Kidney epithelial cell (primary cell): ENCODE data around the gene ADAMTS2. TPM values are rescaled to one million over a fixed set of nuclear protein-coding genes. Genes with fewer than 3 reads are reported as not detected.

Experiments used
- DNase-seq: peaks from one replicate; pipeline ENCODE4 v3.0.0-alpha.2; 2010; ENCODE audit warnings: low read depth
- H3K27me3 ChIP-seq: 2 replicates; pipeline ENCODE4 v1.6.0; 2011; ENCODE audit warnings: low read length; ENCODE audit not compliant: control insufficient read depth, insufficient read depth
- H3K36me3 ChIP-seq: 2 replicates; pipeline ENCODE4 v1.5.1; 2011; ENCODE audit warnings: low read length; ENCODE audit not compliant: control insufficient read depth, insufficient read depth
- H3K4me3 ChIP-seq: 2 replicates; pipeline ENCODE4 v1.5.1; 2011; ENCODE audit warnings: low read depth, mild to moderate bottlenecking, control low read depth, low read length
- total RNA-seq: library from RNA; depleted of rRNA; stranded (reverse); fragments of >200 nt; gene quantifications from 2 replicates; pipeline ENCODE4 v1.2.3, GENCODE V29; 2015
- TF ChIP-seq, protein P1 (sequence below): IDR thresholded peaks from 2 replicates; pipeline ENCODE4 v1.5.1; 2011; ENCODE audit warnings: mild to moderate bottlenecking, moderate library complexity, low read length, control low read depth, inconsistent platforms; ENCODE audit not compliant: insufficient read depth, poor library complexity, severe bottlenecking

Gene ADAMTS2
- total RNA-seq, 1 donor from 2014 or later = 1.8 TPM

DNA sequence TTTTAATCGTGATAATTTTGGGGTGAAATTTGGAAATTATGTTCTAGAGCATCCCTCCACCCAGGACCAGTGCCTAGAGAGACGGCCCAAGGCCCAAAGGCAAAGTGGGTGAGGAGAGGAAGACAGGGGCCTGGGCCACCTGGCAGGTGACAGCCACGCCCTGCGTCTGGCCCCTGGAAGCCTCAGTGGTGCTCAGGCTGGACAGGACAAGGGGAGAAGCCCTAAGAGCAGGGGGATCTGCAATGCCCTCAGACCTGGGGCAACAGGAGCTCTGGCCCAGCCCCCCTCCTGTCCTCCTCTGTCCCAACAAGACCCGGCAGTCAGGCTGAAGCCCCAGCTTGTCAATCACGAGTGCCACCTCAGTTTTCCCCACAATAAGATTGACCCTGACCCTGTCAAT is 134.8 kb downstream of the ADAMTS2 start:
- no peak for DNase-seq
- H3K36me3 ChIP-seq = no peaks in the 10 kb centered on the region
- TF ChIP-seq, protein P1, sequence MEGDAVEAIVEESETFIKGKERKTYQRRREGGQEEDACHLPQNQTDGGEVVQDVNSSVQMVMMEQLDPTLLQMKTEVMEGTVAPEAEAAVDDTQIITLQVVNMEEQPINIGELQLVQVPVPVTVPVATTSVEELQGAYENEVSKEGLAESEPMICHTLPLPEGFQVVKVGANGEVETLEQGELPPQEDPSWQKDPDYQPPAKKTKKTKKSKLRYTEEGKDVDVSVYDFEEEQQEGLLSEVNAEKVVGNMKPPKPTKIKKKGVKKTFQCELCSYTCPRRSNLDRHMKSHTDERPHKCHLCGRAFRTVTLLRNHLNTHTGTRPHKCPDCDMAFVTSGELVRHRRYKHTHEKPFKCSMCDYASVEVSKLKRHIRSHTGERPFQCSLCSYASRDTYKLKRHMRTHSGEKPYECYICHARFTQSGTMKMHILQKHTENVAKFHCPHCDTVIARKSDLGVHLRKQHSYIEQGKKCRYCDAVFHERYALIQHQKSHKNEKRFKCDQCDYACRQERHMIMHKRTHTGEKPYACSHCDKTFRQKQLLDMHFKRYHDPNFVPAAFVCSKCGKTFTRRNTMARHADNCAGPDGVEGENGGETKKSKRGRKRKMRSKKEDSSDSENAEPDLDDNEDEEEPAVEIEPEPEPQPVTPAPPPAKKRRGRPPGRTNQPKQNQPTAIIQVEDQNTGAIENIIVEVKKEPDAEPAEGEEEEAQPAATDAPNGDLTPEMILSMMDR = no peak
- H3K27me3 ChIP-seq = no peaks in the 10 kb centered on the region
- no peak overlapping the region for H3K4me3 ChIP-seq

DNA sequence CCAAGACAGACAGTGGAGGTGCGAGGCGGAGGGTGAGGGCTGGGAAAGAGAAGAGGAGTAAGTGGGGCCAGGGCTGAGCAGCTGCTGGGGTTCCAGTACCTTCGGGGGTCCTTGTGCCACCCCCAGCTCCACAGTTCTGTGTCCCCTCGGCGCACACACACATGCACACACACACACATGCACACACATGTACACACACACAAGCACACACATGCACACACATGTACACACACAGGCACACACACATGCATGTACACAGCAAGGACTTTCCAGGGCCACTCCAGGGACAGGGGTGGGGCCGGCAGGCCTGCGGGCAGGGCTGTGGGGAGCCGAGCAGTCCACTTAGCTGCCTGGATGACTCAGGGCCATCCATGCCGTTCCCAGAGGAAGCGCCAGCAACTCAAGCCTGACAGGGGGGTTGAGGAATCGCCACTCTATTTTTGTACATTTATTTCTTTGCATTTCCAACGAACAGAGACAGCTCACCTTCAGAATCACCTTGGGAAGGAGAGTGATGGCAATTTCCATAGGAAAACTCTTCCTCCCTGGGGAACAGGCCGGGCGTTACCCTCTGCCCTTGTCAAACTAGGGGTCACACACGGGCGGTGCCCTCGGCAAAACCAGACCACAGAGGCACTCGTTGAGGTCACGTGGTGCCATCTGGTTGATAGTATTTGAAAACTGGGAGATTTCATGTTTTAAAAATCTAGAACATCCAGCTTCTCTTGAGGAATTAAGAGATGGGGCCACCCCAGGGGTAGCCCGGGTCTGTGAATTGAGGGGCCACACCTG is 135.7 kb downstream of the ADAMTS2 start:
- H3K36me3 ChIP-seq = no peaks in the 10 kb centered on the region
- H3K4me3 ChIP-seq = no peak overlapping the region
- H3K27me3 ChIP-seq = no peaks in the 10 kb centered on the region
- no peak for DNase-seq
- TF ChIP-seq, protein P1 = no peak

DNA sequence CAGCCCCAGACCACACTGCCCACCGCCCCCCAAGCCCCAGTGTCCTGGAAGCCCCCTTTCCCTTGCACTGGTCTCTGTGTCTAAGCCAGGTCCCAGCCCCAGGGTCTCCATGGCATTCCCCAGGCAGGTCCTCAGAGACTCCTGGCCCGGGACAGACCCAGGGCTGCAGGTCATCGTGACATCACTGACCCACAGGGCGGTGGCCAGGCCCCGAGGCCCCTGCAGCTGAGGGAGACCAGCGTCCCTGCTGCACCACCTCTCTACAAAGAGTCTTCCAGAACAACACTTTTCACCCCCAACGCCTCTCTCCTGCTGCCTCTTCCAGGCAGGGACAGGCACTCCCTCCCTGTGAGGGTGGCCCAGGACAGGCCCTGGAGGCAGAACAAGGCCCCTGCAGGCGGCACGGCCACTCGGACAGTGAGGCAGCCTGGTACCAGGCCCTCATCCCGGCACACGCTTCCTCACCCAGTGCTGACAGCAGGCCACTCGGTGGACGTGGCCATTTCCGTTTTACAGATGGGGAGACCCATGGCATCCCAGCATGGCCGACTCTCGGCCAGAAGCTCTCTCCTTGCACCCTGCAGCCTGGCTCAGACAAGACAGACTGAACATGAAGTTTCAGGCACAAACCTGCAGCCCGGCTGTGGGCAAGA is 136.4 kb downstream of the ADAMTS2 start:
- Histone ChIP-seq H3K27me3 (no peaks in the 10 kb centered on the region), H3K36me3 (no peaks in the 10 kb centered on the region), H3K4me3 (no peak overlapping the region)
- DNase-seq = no peak
- TF ChIP-seq, protein P1 = no peak

DNA sequence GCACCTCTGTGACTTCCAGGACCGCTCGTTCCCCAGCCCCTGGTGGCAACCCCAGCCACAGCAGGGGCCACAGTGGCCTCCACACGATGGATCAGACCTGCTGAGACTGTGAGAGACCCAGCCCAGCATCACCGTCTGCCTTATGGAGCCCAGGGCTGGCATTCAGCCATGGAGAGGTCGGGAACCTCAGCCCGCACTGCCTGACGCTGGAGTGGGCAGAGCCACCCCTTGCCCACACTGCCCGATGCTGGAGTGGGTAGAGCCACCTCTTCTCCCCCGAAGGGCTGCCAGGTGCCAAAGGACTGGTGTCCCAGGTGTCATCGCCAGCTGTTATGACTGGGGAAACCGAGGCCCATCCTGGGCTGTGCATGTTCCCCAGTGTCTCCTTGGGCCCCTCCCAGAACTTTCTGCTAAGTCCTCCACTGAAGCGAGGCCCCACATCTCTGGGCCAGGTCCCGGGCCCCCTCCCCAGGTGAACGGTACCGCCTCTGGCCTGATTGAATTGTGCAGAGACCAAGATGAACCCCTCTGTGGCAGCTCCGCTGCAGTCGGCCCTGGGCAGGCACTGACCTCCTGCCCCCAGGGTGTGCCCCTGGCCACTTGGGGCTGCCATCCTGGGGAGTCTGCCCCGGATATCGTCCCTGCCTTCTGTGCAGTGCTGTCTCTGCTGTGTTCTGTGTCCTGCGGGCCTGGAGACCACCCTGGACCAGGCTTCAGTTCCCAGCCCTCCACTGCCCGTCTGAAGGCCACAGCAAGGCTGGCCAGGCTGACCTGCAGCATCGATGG is 137.1 kb downstream of the ADAMTS2 start:
- no peaks in the 10 kb centered on the region for H3K27me3 ChIP-seq
- TF ChIP-seq, protein P1 = no peak
- H3K4me3 ChIP-seq = no peak overlapping the region
- no peak for DNase-seq
- no peaks in the 10 kb centered on the region for H3K36me3 ChIP-seq

DNA sequence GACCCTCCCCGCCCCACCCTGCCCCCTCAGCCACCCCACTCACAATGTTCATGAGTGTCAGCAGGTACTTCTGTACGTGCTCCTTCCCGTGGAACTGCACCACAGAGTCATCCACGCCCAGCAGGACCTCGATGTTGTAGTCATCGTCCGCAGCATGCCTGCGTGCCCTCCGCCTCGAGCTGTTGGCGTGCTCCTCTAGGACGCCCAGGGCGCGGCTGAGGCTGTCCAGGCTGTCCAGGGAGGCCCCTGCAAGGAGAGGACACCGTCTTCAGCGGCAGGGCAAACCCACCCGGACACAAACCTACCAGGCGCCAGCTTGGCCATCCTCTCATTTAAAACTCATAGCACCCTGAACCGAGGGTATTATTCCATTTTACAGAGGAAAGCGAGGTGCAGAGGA is 137.8 kb downstream of the ADAMTS2 start:
- DNase-seq = no peak
- TF ChIP-seq, protein P1 = no peak

More for the DNA sequence above, 137.8 kb downstream of the ADAMTS2 start:
- no peak overlapping the region for H3K4me3 ChIP-seq
- H3K36me3 ChIP-seq = no peaks in the 10 kb centered on the region
- no peaks in the 10 kb centered on the region for H3K27me3 ChIP-seq
